Panc1 (cell line): ENCODE data around the gene CBX4. TPM values are rescaled to one million over a fixed set of nuclear protein-coding genes. Genes with fewer than 3 reads are reported as not detected.

Experiments used
- ATAC-seq: fragments of 200-7000 bp; cut with Tn5 transposase; 2 replicates; pipeline ENCODE4 v1.9.1; 2020; ENCODE audit warnings: mild to moderate bottlenecking, moderate library complexity
- BruUV-seq: library from RNA; stranded (reverse); fragments of 400-500 nt; replicated peaks from 2 replicates; lab custom pipeline; 2021; lab: Mats Ljungman, UMichigan
- CTCF ChIA-PET: fragments of 300-600 bp; sonication (Branson Sonifier 250); formaldehyde crosslinking; loops from one replicate; lab custom pipeline; 2022; ENCODE audit warnings: antibody characterized with exemption; lab: Charles Lee
- POLR2A ChIA-PET: fragments of 300-600 bp; sonication (Branson Sonifier 250); formaldehyde crosslinking; loops from one replicate; lab custom pipeline; 2022; ENCODE audit warnings: antibody characterized with exemption; lab: Charles Lee
- DNase-seq: peaks from one replicate; pipeline ENCODE4 v3.0.0-alpha.2; 2010; ENCODE audit warnings: low read depth, low spot score
- H3K27ac ChIP-seq: 2 replicates; pipeline ENCODE4 v1.5.1; 2011; ENCODE audit warnings: mild to moderate bottlenecking, low read length, inconsistent platforms
- H3K27me3 ChIP-seq: fragments of 200-500 bp; sonication (Bioruptor generic); 2 replicates; pipeline ENCODE4 v1.6.0; 2014; ENCODE audit warnings: low read length, inconsistent platforms; ENCODE audit not compliant: control insufficient read depth, insufficient read depth
- H3K36me3 ChIP-seq: fragments of 200-500 bp; sonication (Bioruptor generic); 2 replicates; pipeline ENCODE4 v1.5.1; 2014; ENCODE audit warnings: inconsistent platforms, mild to moderate bottlenecking, low read length, moderate library complexity; ENCODE audit not compliant: control insufficient read depth, insufficient read depth
- H3K4me1 ChIP-seq: 2 replicates; pipeline ENCODE4 v1.5.1; 2011; ENCODE audit warnings: inconsistent platforms, mild to moderate bottlenecking, low read length, moderate library complexity; ENCODE audit not compliant: control insufficient read depth, insufficient read depth
- H3K4me3 ChIP-seq, 2 experiments: 2 replicates each; pipeline ENCODE4 v1.5.1; 2011 to 2012; ENCODE audit warnings: low read depth in 2 of 2, low read length in 2 of 2, mild to moderate bottlenecking in 2 of 2, inconsistent platforms in 1 of 2, moderate library complexity in 1 of 2
- H3K9me3 ChIP-seq: fragments of 200-500 bp; sonication (Bioruptor generic); 2 replicates; pipeline ENCODE4 v1.5.1; 2014; ENCODE audit warnings: low read depth, mild to moderate bottlenecking, inconsistent platforms, low read length, moderate library complexity; ENCODE audit not compliant: control insufficient read depth, insufficient read depth
- POLR2AphosphoS5 ChIP-seq: IDR thresholded peaks from 2 replicates; pipeline ENCODE4 v1.6.1; 2012; ENCODE audit warnings: mild to moderate bottlenecking, low read depth, low read length, moderate library complexity
- SIN3A ChIP-seq: IDR thresholded peaks from 2 replicates; pipeline ENCODE4 v1.6.1; 2012; ENCODE audit warnings: low read depth, mild to moderate bottlenecking, low read length, moderate library complexity, borderline replicate concordance; ENCODE audit not compliant: insufficient read depth
- TCF7L2 ChIP-seq: IDR thresholded peaks from 2 replicates; pipeline ENCODE4 v1.6.1; 2011; ENCODE audit warnings: mild to moderate bottlenecking, low read depth, low read length, inconsistent platforms
- in situ Hi-C: cut with HindIII; loops from 2 replicates; pipeline ENCODE4 v1.10.0; 2016; ENCODE audit warnings: low sequenced_read_pairs, low pct_unique_long_range_greater_than_20kb
- intact Hi-C: fragments of 100-400 bp; cut with micrococcal nuclease; formaldehyde crosslinking; loops from one replicate; pipeline ENCODE4 v1.10.0; 2022; ENCODE audit not compliant: unreplicated experiment
- total RNA-seq: library from RNA; stranded (reverse); gene quantifications from one replicate; pipeline ENCODE4 v1.2.1, GENCODE V29; 2021; ENCODE audit not compliant: unreplicated experiment
- TF ChIP-seq, protein P1 (sequence below), 2 experiments: IDR thresholded peaks; 2 replicates each; pipeline ENCODE4 v1.6.1; 2011 to 2012; ENCODE audit warnings: low read depth in 2 of 2, control low read depth in 1 of 2, low read length in 1 of 2, mild to moderate bottlenecking in 1 of 2, moderate library complexity in 1 of 2; ENCODE audit not compliant: insufficient read depth in 1 of 2
- TF ChIP-seq, protein P2 (sequence below): fragments of 450-650 bp; IDR thresholded peaks from 2 replicates; pipeline ENCODE4 v1.5.1; 2017; ENCODE audit warnings: mild to moderate bottlenecking

CBX4 gene
- total RNA-seq, 1 experiment from 2014 or later = 48.6 TPM

DNA sequence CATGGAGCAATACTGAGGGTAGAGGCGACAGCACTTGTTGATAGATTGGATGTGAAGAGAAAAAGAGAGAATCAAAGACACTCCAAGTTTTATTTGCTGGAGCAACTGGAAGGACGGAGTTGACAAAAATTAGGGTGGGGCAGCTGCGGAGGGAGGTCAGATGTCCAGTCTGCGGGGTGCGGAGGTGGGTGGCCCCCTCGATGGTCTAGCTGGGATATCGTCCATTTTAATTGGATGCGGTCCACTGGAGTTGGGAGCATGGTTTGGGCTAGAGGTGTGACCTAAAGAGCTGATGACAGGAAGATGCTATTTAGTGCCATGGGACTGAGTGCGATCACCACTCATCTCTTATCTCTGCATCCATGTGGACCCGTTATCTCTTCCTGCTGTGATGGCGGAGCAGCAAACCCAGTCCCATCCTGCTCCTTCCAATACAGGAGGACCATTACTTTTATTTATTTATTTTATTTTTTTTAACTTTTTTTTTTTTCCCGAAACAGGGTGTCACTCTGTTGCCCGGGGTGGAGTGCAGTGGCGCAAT is 48.3 kb upstream of the CBX4 start:
- no peak overlapping the region for H3K4me3 ChIP-seq

DNA sequence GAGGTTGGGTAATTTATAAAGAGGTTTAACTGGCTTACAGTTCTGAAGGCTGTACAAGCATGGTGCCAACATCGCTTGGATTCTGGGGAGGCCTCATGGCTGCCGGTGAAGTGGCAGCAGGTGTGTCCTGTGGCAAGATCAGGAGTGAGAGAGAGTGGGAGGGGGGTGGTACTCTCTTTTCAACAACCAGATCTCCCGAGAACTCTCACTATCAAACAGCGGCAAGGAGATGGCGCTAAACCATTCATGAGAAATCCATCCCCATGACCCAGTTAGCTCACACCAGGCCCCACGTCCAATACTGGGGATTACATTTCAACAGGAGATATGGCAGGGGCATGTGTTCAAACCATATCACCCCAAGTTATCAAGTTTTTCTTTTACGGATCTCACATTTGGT is 44.0 kb upstream of the CBX4 start:
- H3K36me3 ChIP-seq = no peaks in the 10 kb centered on the region
- H3K27me3 ChIP-seq = no peaks in the 10 kb centered on the region
- no peak for ATAC-seq
- H3K27ac ChIP-seq = no peak overlapping the region
- CTCF ChIA-PET = no interaction called here
- DNase-seq = no peak
- TF ChIP-seq POLR2AphosphoS5 = no peak
- TF ChIP-seq, protein P1, sequence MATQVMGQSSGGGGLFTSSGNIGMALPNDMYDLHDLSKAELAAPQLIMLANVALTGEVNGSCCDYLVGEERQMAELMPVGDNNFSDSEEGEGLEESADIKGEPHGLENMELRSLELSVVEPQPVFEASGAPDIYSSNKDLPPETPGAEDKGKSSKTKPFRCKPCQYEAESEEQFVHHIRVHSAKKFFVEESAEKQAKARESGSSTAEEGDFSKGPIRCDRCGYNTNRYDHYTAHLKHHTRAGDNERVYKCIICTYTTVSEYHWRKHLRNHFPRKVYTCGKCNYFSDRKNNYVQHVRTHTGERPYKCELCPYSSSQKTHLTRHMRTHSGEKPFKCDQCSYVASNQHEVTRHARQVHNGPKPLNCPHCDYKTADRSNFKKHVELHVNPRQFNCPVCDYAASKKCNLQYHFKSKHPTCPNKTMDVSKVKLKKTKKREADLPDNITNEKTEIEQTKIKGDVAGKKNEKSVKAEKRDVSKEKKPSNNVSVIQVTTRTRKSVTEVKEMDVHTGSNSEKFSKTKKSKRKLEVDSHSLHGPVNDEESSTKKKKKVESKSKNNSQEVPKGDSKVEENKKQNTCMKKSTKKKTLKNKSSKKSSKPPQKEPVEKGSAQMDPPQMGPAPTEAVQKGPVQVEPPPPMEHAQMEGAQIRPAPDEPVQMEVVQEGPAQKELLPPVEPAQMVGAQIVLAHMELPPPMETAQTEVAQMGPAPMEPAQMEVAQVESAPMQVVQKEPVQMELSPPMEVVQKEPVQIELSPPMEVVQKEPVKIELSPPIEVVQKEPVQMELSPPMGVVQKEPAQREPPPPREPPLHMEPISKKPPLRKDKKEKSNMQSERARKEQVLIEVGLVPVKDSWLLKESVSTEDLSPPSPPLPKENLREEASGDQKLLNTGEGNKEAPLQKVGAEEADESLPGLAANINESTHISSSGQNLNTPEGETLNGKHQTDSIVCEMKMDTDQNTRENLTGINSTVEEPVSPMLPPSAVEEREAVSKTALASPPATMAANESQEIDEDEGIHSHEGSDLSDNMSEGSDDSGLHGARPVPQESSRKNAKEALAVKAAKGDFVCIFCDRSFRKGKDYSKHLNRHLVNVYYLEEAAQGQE (IDR thresholded peaks at IDR 0.05; ENCODE audit: insufficient read depth in 1 of 2, low read depth in 2 of 2, low read length in 1 of 2) = no peak
- no peak for TF ChIP-seq TCF7L2
- TF ChIP-seq SIN3A = no peak
- TF ChIP-seq, protein P2, sequence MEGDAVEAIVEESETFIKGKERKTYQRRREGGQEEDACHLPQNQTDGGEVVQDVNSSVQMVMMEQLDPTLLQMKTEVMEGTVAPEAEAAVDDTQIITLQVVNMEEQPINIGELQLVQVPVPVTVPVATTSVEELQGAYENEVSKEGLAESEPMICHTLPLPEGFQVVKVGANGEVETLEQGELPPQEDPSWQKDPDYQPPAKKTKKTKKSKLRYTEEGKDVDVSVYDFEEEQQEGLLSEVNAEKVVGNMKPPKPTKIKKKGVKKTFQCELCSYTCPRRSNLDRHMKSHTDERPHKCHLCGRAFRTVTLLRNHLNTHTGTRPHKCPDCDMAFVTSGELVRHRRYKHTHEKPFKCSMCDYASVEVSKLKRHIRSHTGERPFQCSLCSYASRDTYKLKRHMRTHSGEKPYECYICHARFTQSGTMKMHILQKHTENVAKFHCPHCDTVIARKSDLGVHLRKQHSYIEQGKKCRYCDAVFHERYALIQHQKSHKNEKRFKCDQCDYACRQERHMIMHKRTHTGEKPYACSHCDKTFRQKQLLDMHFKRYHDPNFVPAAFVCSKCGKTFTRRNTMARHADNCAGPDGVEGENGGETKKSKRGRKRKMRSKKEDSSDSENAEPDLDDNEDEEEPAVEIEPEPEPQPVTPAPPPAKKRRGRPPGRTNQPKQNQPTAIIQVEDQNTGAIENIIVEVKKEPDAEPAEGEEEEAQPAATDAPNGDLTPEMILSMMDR = no peak
- H3K9me3 ChIP-seq = no peaks in the 10 kb centered on the region
- intact Hi-C loops = no loop called here
- no TSS peak for BruUV-seq
- POLR2A ChIA-PET = no interaction called here
- in situ Hi-C loops = no loop called here
- H3K4me3 ChIP-seq = no peak overlapping the region
- no peaks in the 10 kb centered on the region for H3K4me1 ChIP-seq

More for the DNA sequence above, 48.3 kb upstream of the CBX4 start:
- no peak for TF ChIP-seq POLR2AphosphoS5
- ChIA-PET POLR2A (no interaction called here), CTCF (no interaction called here)
- DNase-seq (no peak), ATAC-seq (no peak)
- no peaks in the 10 kb centered on the region for H3K27me3 ChIP-seq
- H3K27ac ChIP-seq = no peak overlapping the region
- no TSS peak for BruUV-seq
- H3K36me3 ChIP-seq = no peaks in the 10 kb centered on the region
- in situ Hi-C loops = no loop called here
- no peaks in the 10 kb centered on the region for H3K9me3 ChIP-seq
- H3K4me1 ChIP-seq = no peaks in the 10 kb centered on the region
- intact Hi-C loops = no loop called here

DNA sequence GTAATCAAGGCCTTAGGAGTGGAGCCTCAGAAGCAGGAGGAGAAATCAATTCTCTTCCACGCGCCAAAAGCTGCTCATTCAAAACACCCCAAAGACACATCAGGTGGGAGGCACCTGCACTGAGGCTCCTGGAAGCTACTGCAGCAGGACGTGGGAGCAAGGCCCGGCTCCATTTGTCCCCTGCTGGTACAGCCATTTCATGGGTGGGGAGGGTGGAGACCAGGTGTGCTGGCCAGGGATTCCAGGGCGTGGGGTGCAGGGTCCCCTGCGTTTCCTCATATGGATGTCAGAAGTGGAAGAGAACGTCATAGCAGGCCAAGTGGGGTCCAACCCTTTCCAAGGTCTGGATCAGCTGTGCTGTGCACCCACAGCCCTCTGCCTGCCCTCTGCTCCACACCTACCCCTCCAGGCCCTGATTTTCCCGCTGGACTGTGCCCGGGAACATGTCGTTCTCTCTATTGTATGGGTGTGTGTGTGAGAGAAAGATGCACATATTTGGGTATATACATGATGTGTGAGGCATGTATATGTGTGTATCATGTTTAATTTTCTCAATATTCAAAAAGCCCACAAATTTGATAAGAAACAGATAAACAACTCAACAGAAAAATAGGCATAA is 39.2 kb upstream of the CBX4 start:
- intact Hi-C loops = no loop called here
- ChIA-PET CTCF (interaction anchor here (0.6 kb wide), 1 partner anchor 41 kb away, joined by 5 read pairs; no protein-coding TSS in a partner anchor), POLR2A (no interaction called here)
- no peaks in the 10 kb centered on the region for H3K9me3 ChIP-seq
- in situ Hi-C loops = no loop called here
- no peak overlapping the region for H3K27ac ChIP-seq
- no peaks in the 10 kb centered on the region for H3K4me1 ChIP-seq
- ATAC-seq = no peak
- no peaks in the 10 kb centered on the region for H3K36me3 ChIP-seq
- TF ChIP-seq, protein P1 (IDR thresholded peaks at IDR 0.05; ENCODE audit: insufficient read depth in 1 of 2, low read depth in 2 of 2, low read length in 1 of 2) = no peak
- TF ChIP-seq POLR2AphosphoS5 (no peak), TCF7L2 (no peak), SIN3A (no peak)
- TF ChIP-seq, protein P2 = no peak
- no peaks in the 10 kb centered on the region for H3K27me3 ChIP-seq
- no peak overlapping the region for H3K4me3 ChIP-seq
- no peak for DNase-seq
- no TSS peak for BruUV-seq
